ENCODE data around the gene BANP.
"Not testable (repeated sequence)": the region's sequence is repeated elsewhere in the genome, so short reads cannot be mapped to it uniquely, and the experiment has no call there.

GRCh38 chr16:88119881-88120751, 168.9 kb downstream of the BANP start:
- not testable (repeated sequence) for TF ChIP-seq EZH2 (IDR thresholded peaks at IDR 0.05; ENCODE audit: borderline replicate concordance, low read length); CTCF (IDR thresholded peaks at IDR 0.05; ENCODE audit: low read length)

All from OCI-LY1 (cell line).